OCI-LY7 (cell line): ENCODE results near the gene LAMA3.

Experiments used
- CTCF ChIP-seq: fragments of 200-600 bp; sonication (generic); conservative IDR thresholded peaks from 2 replicates; pipeline ENCODE4 v1.5.1; 2014; ENCODE audit warnings: mild to moderate bottlenecking, antibody characterized with exemption, low read length, moderate library complexity, mixed read lengths
- EZH2phosphoT487 ChIP-seq: fragments of 200-600 bp; sonication (generic); IDR thresholded peaks from 2 replicates; pipeline ENCODE4 v1.6.1; 2018; ENCODE audit warnings: low read depth, borderline replicate concordance, mild to moderate bottlenecking, mixed run types, antibody characterized with exemption, low read length, moderate library complexity, mixed read lengths

GRCh38 chr18:23827681-23828080 lies 138.4 kb downstream of the LAMA3 start:
- TF ChIP-seq CTCF (no peak), EZH2phosphoT487 (no peak)
